ENCODE measurements around the gene COBL. TPM values are rescaled to one million over a fixed set of nuclear protein-coding genes. Genes with fewer than 3 reads are reported as not detected.

COBL gene
- total RNA-seq, 2 donors from 2014 or later = 27.5 to 28.3 TPM

DNA sequence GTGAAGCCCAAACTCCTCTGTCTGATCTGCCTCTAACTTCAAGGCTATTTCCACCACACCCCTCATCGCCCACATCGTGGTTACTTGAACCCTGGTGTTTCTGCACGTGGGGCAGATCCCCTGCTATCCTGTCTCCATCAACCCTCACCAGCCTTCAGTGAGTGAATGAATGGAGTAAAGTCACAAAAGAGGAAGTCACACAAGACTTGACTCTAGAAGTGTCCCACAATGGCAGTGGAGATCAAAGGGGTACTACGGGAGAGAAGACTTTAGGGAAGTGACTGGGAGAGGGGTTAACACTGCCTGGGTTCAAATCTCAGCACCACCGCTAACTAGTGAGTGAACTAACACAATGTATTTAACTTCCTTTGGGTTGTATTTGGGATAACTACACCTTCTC lies 85.9 kb downstream of the COBL start:
- 96 to 100% methylated on average over 2 to 5 of the region's 5 CpGs for whole genome bisulfite sequencing, 2 experiments (ENCODE audit: insufficient coverage in 1 of 2, insufficient read length in 1 of 2)
- Mint-ChIP-seq H3K27me3 (ENCODE audit: insufficient read depth) (peaks cover 3% of the 10 kb centered on the region), H3K4me3 (no peak overlapping the region), H3K4me1 (peaks cover 44% of the 10 kb centered on the region), H3K36me3 (ENCODE audit: low read depth) (no peaks in the 10 kb centered on the region), H3K27ac (no peak overlapping the region), H3K9me3 (no peaks in the 10 kb centered on the region)
- Histone ChIP-seq H3K4me1 (ENCODE audit: control insufficient read depth, insufficient read depth, low read length) (peaks cover 15% of the 10 kb centered on the region), H3K36me3 (ENCODE audit: control insufficient read depth, insufficient read depth, low read length) (no peaks in the 10 kb centered on the region), H3K27ac (ENCODE audit: low read depth, low read length) (no peak overlapping the region), H3K9me3 (ENCODE audit: control insufficient read depth, low read length) (no peaks in the 10 kb centered on the region), H3K27me3 (ENCODE audit: control insufficient read depth, insufficient read depth, low read length, poor library complexity, severe bottlenecking) (no peaks in the 10 kb centered on the region), H3K4me3 (ENCODE audit: low read length) (no peak overlapping the region), H3K9ac (ENCODE audit: extremely low read depth, low read length, poor library complexity, severe bottlenecking) (no peak overlapping the region)
- TF ChIP-seq, protein P1, sequence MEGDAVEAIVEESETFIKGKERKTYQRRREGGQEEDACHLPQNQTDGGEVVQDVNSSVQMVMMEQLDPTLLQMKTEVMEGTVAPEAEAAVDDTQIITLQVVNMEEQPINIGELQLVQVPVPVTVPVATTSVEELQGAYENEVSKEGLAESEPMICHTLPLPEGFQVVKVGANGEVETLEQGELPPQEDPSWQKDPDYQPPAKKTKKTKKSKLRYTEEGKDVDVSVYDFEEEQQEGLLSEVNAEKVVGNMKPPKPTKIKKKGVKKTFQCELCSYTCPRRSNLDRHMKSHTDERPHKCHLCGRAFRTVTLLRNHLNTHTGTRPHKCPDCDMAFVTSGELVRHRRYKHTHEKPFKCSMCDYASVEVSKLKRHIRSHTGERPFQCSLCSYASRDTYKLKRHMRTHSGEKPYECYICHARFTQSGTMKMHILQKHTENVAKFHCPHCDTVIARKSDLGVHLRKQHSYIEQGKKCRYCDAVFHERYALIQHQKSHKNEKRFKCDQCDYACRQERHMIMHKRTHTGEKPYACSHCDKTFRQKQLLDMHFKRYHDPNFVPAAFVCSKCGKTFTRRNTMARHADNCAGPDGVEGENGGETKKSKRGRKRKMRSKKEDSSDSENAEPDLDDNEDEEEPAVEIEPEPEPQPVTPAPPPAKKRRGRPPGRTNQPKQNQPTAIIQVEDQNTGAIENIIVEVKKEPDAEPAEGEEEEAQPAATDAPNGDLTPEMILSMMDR (conservative IDR thresholded peaks at IDR 0.05) = no peak
- no peak for DNase-seq

DNA sequence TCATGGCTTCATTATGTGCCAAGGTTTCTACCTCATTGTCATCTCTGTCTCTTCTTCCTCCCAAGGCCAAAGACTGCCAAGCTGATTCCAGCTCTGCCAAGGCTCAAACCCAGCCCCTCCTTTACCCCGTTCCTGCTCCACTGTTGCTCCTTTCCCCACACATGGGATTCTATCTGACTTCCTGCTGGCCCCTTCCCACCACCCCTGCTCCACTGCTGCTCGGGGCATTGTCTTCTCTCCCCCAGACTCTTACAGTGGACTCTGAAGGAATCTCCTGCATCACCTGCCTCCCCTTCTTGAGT lies 86.3 kb downstream of the COBL start:
- H3K9me3 Mint-ChIP-seq = no peaks in the 10 kb centered on the region
- H3K27me3 Mint-ChIP-seq (ENCODE audit: insufficient read depth) = peaks cover 3% of the 10 kb centered on the region

DNA sequence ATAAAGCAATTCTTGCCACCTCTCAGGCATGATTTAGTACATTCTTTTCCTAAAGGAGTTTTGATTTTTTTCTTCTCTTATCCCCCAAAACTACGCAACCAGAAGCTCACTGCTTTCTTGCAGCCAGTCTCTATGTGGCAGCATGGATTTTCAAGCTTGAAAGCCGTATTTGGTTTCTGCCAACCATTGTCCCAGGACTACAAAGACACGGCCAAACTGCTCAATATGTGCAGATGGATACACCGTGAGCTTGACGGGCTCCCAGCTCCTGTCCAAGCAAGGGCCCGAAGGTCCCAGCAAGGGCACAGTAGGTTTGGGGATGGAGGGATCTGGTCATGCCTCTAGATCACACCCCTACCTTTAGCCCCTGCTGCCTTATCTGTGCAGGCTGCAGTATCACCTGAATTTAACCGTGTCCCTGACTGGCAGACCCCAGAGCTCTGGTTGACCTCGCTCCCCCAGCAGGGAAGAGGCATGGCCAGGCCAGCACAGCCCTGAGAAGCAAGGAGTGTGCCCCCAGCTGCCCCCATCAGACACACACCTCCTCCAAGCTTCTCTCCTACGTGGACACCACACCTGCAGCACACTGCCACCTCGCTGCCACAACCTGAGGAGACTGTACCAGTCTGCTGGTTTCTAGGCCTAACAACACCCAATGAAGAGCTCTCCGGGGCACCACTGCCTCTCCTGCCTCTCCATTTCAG lies 86.8 kb downstream of the COBL start:
- WGBS, 2 experiments (ENCODE audit: insufficient coverage in 1 of 2, insufficient read length in 1 of 2) = 94 to 95% methylated on average over 9 to 11 of the region's 11 CpGs
- H3K9me3 ChIP-seq (ENCODE audit: control insufficient read depth, low read length) = no peaks in the 10 kb centered on the region
- no peak overlapping the region for H3K4me3 ChIP-seq (ENCODE audit: low read length)
- no peak overlapping the region for H3K9ac ChIP-seq (ENCODE audit: extremely low read depth, low read length, poor library complexity, severe bottlenecking)
- Mint-ChIP-seq H3K27ac (no peak overlapping the region), H3K4me1 (peaks cover 37% of the 10 kb centered on the region), H3K36me3 (ENCODE audit: low read depth) (no peaks in the 10 kb centered on the region), H3K27me3 (ENCODE audit: insufficient read depth) (peaks cover 3% of the 10 kb centered on the region), H3K9me3 (no peaks in the 10 kb centered on the region), H3K4me3 (no peak overlapping the region)
- H3K36me3 ChIP-seq (ENCODE audit: control insufficient read depth, insufficient read depth, low read length) = no peaks in the 10 kb centered on the region
- TF ChIP-seq, protein P1 (conservative IDR thresholded peaks at IDR 0.05) = no peak
- H3K4me1 ChIP-seq (ENCODE audit: control insufficient read depth, insufficient read depth, low read length) = peaks cover 16% of the 10 kb centered on the region
- DNase-seq = peak; percentile 44
- H3K27ac ChIP-seq (ENCODE audit: low read depth, low read length) = no peak overlapping the region
- H3K27me3 ChIP-seq (ENCODE audit: control insufficient read depth, insufficient read depth, low read length, poor library complexity, severe bottlenecking) = no peaks in the 10 kb centered on the region

More for the DNA sequence above, 86.3 kb downstream of the COBL start:
- Histone ChIP-seq H3K27ac (ENCODE audit: low read depth, low read length) (no peak overlapping the region), H3K9me3 (ENCODE audit: control insufficient read depth, low read length) (no peaks in the 10 kb centered on the region), H3K4me3 (ENCODE audit: low read length) (no peak overlapping the region), H3K9ac (ENCODE audit: extremely low read depth, low read length, poor library complexity, severe bottlenecking) (no peak overlapping the region), H3K36me3 (ENCODE audit: control insufficient read depth, insufficient read depth, low read length) (no peaks in the 10 kb centered on the region), H3K27me3 (ENCODE audit: control insufficient read depth, insufficient read depth, low read length, poor library complexity, severe bottlenecking) (no peaks in the 10 kb centered on the region), H3K4me1 (ENCODE audit: control insufficient read depth, insufficient read depth, low read length) (peaks cover 16% of the 10 kb centered on the region)
- TF ChIP-seq, protein P1 (conservative IDR thresholded peaks at IDR 0.05) = no peak
- H3K36me3 Mint-ChIP-seq (ENCODE audit: low read depth) = no peaks in the 10 kb centered on the region
- DNase-seq = peak; percentile 34
- peaks cover 40% of the 10 kb centered on the region for H3K4me1 Mint-ChIP-seq
- no peak overlapping the region for H3K4me3 Mint-ChIP-seq
- no peak overlapping the region for H3K27ac Mint-ChIP-seq
- 80 to 100% methylated on average over 1 to 2 of the region's 2 CpGs for WGBS, 2 experiments (ENCODE audit: insufficient coverage in 1 of 2, insufficient read length in 1 of 2)
